OCI-LY1 (cell line): ENCODE measurements around the gene RAPGEF2.

ENCODE experiments used
- EZH2 ChIP-seq: fragments of 200-600 bp; sonication (generic), shearing (Covaris generic); IDR thresholded peaks from 2 replicates; pipeline ENCODE4 v1.8.0; 2017; ENCODE audit warnings: borderline replicate concordance, mixed run types, mild to moderate bottlenecking, antibody characterized with exemption, low read length, moderate library complexity, mixed read lengths
- TF ChIP-seq, protein P1 (sequence below): fragments of 200-600 bp; sonication (generic), shearing (Covaris generic); IDR thresholded peaks from 2 replicates; pipeline ENCODE4 v1.5.1; 2017; ENCODE audit warnings: mild to moderate bottlenecking, antibody characterized with exemption, low read length, moderate library complexity, mixed read lengths

DNA sequence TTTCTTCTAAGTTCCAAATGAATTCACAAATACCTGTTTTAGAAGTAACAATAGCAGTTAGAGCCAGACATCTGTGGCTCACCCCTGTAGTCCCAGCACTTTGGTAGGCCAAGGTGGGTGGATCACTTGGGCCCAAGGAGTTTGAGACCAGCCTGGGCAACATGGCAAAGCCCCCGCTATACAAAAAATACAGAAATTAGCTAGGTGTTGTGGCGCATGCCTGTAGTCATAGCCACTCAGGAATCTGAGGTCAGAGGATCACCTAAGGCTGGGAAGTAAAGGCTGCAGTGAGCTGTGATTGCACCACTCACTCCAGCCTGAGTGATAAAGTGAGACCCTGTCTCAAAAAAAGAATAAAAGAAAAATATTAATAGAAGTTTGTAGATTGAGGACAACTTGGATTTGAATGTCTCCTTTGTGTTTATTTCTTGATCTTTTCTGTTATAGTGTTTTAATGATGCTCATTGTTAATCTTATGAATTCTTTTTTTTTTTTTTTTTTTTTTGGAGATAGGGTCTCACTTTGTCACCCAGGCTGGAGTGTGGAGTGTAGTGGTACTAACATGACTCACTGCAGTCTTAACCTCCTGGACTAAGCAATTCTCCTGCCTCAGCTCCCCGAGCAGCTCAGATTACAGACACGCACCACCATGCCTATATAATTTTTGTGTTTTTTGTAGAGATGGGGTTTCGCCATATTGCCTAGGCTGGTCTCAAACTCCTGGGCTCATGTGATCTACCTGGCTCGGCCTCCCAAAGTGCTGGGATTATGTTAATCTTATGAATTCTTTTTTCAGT is 30.7 kb upstream of the RAPGEF2 start:
- TF ChIP-seq, protein P1, sequence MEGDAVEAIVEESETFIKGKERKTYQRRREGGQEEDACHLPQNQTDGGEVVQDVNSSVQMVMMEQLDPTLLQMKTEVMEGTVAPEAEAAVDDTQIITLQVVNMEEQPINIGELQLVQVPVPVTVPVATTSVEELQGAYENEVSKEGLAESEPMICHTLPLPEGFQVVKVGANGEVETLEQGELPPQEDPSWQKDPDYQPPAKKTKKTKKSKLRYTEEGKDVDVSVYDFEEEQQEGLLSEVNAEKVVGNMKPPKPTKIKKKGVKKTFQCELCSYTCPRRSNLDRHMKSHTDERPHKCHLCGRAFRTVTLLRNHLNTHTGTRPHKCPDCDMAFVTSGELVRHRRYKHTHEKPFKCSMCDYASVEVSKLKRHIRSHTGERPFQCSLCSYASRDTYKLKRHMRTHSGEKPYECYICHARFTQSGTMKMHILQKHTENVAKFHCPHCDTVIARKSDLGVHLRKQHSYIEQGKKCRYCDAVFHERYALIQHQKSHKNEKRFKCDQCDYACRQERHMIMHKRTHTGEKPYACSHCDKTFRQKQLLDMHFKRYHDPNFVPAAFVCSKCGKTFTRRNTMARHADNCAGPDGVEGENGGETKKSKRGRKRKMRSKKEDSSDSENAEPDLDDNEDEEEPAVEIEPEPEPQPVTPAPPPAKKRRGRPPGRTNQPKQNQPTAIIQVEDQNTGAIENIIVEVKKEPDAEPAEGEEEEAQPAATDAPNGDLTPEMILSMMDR: no peak
- no peak for TF ChIP-seq EZH2
